ENCODE data around the gene SCNN1A.

DNA sequence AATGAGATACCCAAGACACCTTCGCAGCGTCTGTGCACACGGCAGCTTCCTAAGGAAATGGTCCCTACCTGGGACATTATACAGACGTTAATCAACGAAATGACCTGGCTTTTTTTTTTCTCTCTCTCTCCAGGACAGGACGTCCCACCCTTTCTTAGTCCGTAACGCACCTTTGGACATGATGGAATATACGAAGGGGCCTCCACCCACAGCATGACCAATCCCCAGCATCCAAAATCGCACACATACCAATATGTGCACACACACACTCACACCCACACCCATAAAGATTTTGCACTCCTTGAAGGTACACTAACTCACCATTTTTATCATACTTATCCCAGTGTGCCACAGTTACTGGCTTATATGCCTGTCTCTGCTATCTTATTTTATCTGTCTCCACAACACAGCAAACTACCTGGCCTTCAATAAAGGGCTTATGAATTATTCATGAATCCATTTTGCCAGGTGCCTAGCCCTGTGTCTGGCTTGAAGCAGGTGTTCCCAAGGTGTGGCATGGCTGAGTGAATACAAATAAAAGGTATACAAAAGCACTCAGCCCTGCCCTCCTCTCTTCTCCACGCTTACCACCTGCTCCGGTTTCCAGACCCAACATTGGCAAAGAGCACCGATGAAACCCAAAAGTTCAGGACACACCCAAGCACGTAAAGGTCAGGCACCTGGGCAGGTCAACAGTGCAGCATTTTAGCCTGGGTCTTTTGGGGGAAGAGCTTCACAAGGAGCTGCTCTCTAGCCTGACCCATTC, 2.2 kb downstream of the SCNN1A start:
- TF ChIP-seq, protein P1, sequence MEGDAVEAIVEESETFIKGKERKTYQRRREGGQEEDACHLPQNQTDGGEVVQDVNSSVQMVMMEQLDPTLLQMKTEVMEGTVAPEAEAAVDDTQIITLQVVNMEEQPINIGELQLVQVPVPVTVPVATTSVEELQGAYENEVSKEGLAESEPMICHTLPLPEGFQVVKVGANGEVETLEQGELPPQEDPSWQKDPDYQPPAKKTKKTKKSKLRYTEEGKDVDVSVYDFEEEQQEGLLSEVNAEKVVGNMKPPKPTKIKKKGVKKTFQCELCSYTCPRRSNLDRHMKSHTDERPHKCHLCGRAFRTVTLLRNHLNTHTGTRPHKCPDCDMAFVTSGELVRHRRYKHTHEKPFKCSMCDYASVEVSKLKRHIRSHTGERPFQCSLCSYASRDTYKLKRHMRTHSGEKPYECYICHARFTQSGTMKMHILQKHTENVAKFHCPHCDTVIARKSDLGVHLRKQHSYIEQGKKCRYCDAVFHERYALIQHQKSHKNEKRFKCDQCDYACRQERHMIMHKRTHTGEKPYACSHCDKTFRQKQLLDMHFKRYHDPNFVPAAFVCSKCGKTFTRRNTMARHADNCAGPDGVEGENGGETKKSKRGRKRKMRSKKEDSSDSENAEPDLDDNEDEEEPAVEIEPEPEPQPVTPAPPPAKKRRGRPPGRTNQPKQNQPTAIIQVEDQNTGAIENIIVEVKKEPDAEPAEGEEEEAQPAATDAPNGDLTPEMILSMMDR (IDR thresholded peaks at IDR 0.05): no peak
- no peak for TF ChIP-seq EZH2 (IDR thresholded peaks at IDR 0.05; ENCODE audit: borderline replicate concordance, insufficient read depth, low read depth, low read length, poor library complexity, severe bottlenecking)

Measured in B cell (primary cell).